ENCODE results near the gene CHST7.
"Not testable (repeated sequence)": the region's sequence is repeated elsewhere in the genome, so short reads cannot be mapped to it uniquely, and the experiment has no call there.

The CHST7 gene

GRCh38 chrX:46573331-46573891 lies at the start of gene CHST7:
Gene CHST7 (plus strand): TSS chrX:46573765. CDS start chrX:46573932, 167 bp downstream.
- Histone ChIP-seq H3K27ac (ENCODE audit: low read length) (no peak within 1 kb of the TSS), H3K36me3 (ENCODE audit: control insufficient read depth, low read depth, low read length) (peaks cover 3% of the 10 kb centered on the region), H3K9ac (ENCODE audit: low read length) (peak within 1 kb of the TSS; percentile 19), H3K27me3 (ENCODE audit: control insufficient read depth, insufficient read depth, low read length) (peaks cover 3% of the 10 kb centered on the region), H3K4me3 (ENCODE audit: low read length) (peak within 1 kb of the TSS; percentile 71), H3K9me3 (ENCODE audit: control insufficient read depth, low read depth, low read length) (peaks cover 9% of the 10 kb centered on the region), H3K4me1 (ENCODE audit: control insufficient read depth, low read depth, low read length) (no peaks in the 10 kb centered on the region)

- not testable (repeated sequence) for H3K27me3 ChIP-seq (ENCODE audit: control insufficient read depth, insufficient read depth, low read length); H3K27ac ChIP-seq (ENCODE audit: low read length); H3K4me3 ChIP-seq (ENCODE audit: low read length); H3K4me1 ChIP-seq (ENCODE audit: control insufficient read depth, low read depth, low read length); H3K9ac ChIP-seq (ENCODE audit: low read length); H3K36me3 ChIP-seq (ENCODE audit: control insufficient read depth, low read depth, low read length); H3K9me3 ChIP-seq (ENCODE audit: control insufficient read depth, low read depth, low read length)
These were observed 44.9 kb upstream of the CHST7 start for GRCh38 chrX:46528640-46529039.

GRCh38 chrX:46529740-46530403 lies 43.7 kb upstream of the CHST7 start:
- not testable (repeated sequence) for H3K9ac ChIP-seq (ENCODE audit: low read length); H3K9me3 ChIP-seq (ENCODE audit: control insufficient read depth, low read depth, low read length); H3K27ac ChIP-seq (ENCODE audit: low read length); H3K4me1 ChIP-seq (ENCODE audit: control insufficient read depth, low read depth, low read length); H3K36me3 ChIP-seq (ENCODE audit: control insufficient read depth, low read depth, low read length); H3K27me3 ChIP-seq (ENCODE audit: control insufficient read depth, insufficient read depth, low read length); H3K4me3 ChIP-seq (ENCODE audit: low read length)

- not testable (repeated sequence) for H3K9ac ChIP-seq (ENCODE audit: low read length); H3K4me1 ChIP-seq (ENCODE audit: control insufficient read depth, low read depth, low read length); H3K4me3 ChIP-seq (ENCODE audit: low read length)
These were observed 43.1 kb upstream of the CHST7 start for GRCh38 chrX:46530404-46530908.

GRCh38 chrX:46531442-46531841 lies 42.1 kb upstream of the CHST7 start:
- Histone ChIP-seq H3K27me3 (ENCODE audit: control insufficient read depth, insufficient read depth, low read length) (no peaks in the 10 kb centered on the region), H3K9ac (ENCODE audit: low read length) (no peak overlapping the region), H3K36me3 (ENCODE audit: control insufficient read depth, low read depth, low read length) (no peaks in the 10 kb centered on the region), H3K4me1 (ENCODE audit: control insufficient read depth, low read depth, low read length) (no peaks in the 10 kb centered on the region), H3K27ac (ENCODE audit: low read length) (no peak overlapping the region), H3K4me3 (ENCODE audit: low read length) (no peak overlapping the region), H3K9me3 (ENCODE audit: control insufficient read depth, low read depth, low read length) (peaks cover 2% of the 10 kb centered on the region)

More at GRCh38 chrX:46530404-46530908, 43.1 kb upstream of the CHST7 start:
- not testable (repeated sequence) for H3K27ac ChIP-seq (ENCODE audit: low read length); H3K9me3 ChIP-seq (ENCODE audit: control insufficient read depth, low read depth, low read length); H3K36me3 ChIP-seq (ENCODE audit: control insufficient read depth, low read depth, low read length); H3K27me3 ChIP-seq (ENCODE audit: control insufficient read depth, insufficient read depth, low read length)

GRCh38 chrX:46543441-46543840 lies 30.1 kb upstream of the CHST7 start:
- Histone ChIP-seq H3K4me3 (ENCODE audit: low read length) (no peak overlapping the region), H3K9ac (ENCODE audit: low read length) (no peak overlapping the region), H3K9me3 (ENCODE audit: control insufficient read depth, low read depth, low read length) (peaks cover 4% of the 10 kb centered on the region)

GRCh38 chrX:46544527-46544926 lies 29.0 kb upstream of the CHST7 start:
- Histone ChIP-seq H3K4me3 (ENCODE audit: low read length) (peak overlapping the region; percentile 86), H3K9ac (ENCODE audit: low read length) (peak overlapping the region; percentile 90)
- not testable (repeated sequence) for H3K27ac ChIP-seq (ENCODE audit: low read length)

More at GRCh38 chrX:46543441-46543840, 30.1 kb upstream of the CHST7 start:
- H3K4me1 ChIP-seq (ENCODE audit: control insufficient read depth, low read depth, low read length): peaks cover 7% of the 10 kb centered on the region
- H3K27me3 ChIP-seq (ENCODE audit: control insufficient read depth, insufficient read depth, low read length): no peaks in the 10 kb centered on the region
- no peak overlapping the region for H3K27ac ChIP-seq (ENCODE audit: low read length)
- peaks cover 13% of the 10 kb centered on the region for H3K36me3 ChIP-seq (ENCODE audit: control insufficient read depth, low read depth, low read length)

GRCh38 chrX:46545111-46546005 lies 28.2 kb upstream of the CHST7 start, which contains the start of gene ZNF674:
Gene ZNF674 (minus strand): TSS chrX:46545421. CDS start chrX:46542087, 3,334 bp downstream.
- Histone ChIP-seq H3K27ac (ENCODE audit: low read length) (peak within 1 kb of the TSS; percentile 39), H3K36me3 (ENCODE audit: control insufficient read depth, low read depth, low read length) (peaks cover 13% of the 10 kb centered on the region), H3K4me3 (ENCODE audit: low read length) (peak within 1 kb of the TSS; percentile 86), H3K9ac (ENCODE audit: low read length) (peak within 1 kb of the TSS; percentile 90), H3K27me3 (ENCODE audit: control insufficient read depth, insufficient read depth, low read length) (no peaks in the 10 kb centered on the region), H3K9me3 (ENCODE audit: control insufficient read depth, low read depth, low read length) (peaks cover 12% of the 10 kb centered on the region), H3K4me1 (ENCODE audit: control insufficient read depth, low read depth, low read length) (peaks cover 7% of the 10 kb centered on the region)

More at GRCh38 chrX:46544527-46544926, 29.0 kb upstream of the CHST7 start:
- peaks cover 13% of the 10 kb centered on the region for H3K36me3 ChIP-seq (ENCODE audit: control insufficient read depth, low read depth, low read length)
- not testable (repeated sequence) for H3K4me1 ChIP-seq (ENCODE audit: control insufficient read depth, low read depth, low read length); H3K27me3 ChIP-seq (ENCODE audit: control insufficient read depth, insufficient read depth, low read length); H3K9me3 ChIP-seq (ENCODE audit: control insufficient read depth, low read depth, low read length)

GRCh38 chrX:46547857-46548256 lies 25.7 kb upstream of the CHST7 start:
- H3K4me3 ChIP-seq (ENCODE audit: low read length): no peak overlapping the region
- no peak overlapping the region for H3K27ac ChIP-seq (ENCODE audit: low read length)
- peaks cover 7% of the 10 kb centered on the region for H3K4me1 ChIP-seq (ENCODE audit: control insufficient read depth, low read depth, low read length)
- peaks cover 12% of the 10 kb centered on the region for H3K9me3 ChIP-seq (ENCODE audit: control insufficient read depth, low read depth, low read length)
- no peaks in the 10 kb centered on the region for H3K27me3 ChIP-seq (ENCODE audit: control insufficient read depth, insufficient read depth, low read length)
- H3K36me3 ChIP-seq (ENCODE audit: control insufficient read depth, low read depth, low read length): peaks cover 13% of the 10 kb centered on the region
- no peak overlapping the region for H3K9ac ChIP-seq (ENCODE audit: low read length)

GRCh38 chrX:46549914-46550313 lies 23.7 kb upstream of the CHST7 start:
- Histone ChIP-seq H3K27ac (ENCODE audit: low read length) (no peak overlapping the region), H3K36me3 (ENCODE audit: control insufficient read depth, low read depth, low read length) (peaks cover 13% of the 10 kb centered on the region), H3K9me3 (ENCODE audit: control insufficient read depth, low read depth, low read length) (peaks cover 12% of the 10 kb centered on the region), H3K4me1 (ENCODE audit: control insufficient read depth, low read depth, low read length) (peaks cover 7% of the 10 kb centered on the region), H3K9ac (ENCODE audit: low read length) (no peak overlapping the region), H3K27me3 (ENCODE audit: control insufficient read depth, insufficient read depth, low read length) (no peaks in the 10 kb centered on the region), H3K4me3 (ENCODE audit: low read length) (no peak overlapping the region)

GRCh38 chrX:46551494-46552128 lies 22.0 kb upstream of the CHST7 start:
- Histone ChIP-seq H3K4me3 (ENCODE audit: low read length) (no peak overlapping the region), H3K9me3 (ENCODE audit: control insufficient read depth, low read depth, low read length) (peaks cover 12% of the 10 kb centered on the region), H3K36me3 (ENCODE audit: control insufficient read depth, low read depth, low read length) (peaks cover 10% of the 10 kb centered on the region), H3K27me3 (ENCODE audit: control insufficient read depth, insufficient read depth, low read length) (no peaks in the 10 kb centered on the region), H3K4me1 (ENCODE audit: control insufficient read depth, low read depth, low read length) (peaks cover 4% of the 10 kb centered on the region), H3K9ac (ENCODE audit: low read length) (peak overlapping the region; percentile 24), H3K27ac (ENCODE audit: low read length) (peak overlapping the region; percentile 51)
